Stromal cell of bone marrow (primary cell): Measurements from ENCODE around the gene SLC1A4.
"Not testable (repeated sequence)": the region's sequence is repeated elsewhere in the genome, so short reads cannot be mapped to it uniquely, and the experiment has no call there.

Experiments
- DNase-seq: peaks from one replicate; pipeline ENCODE4 v3.0.0-alpha.2; 2012; ENCODE audit warnings: low read depth

The SLC1A4 gene

DNA sequence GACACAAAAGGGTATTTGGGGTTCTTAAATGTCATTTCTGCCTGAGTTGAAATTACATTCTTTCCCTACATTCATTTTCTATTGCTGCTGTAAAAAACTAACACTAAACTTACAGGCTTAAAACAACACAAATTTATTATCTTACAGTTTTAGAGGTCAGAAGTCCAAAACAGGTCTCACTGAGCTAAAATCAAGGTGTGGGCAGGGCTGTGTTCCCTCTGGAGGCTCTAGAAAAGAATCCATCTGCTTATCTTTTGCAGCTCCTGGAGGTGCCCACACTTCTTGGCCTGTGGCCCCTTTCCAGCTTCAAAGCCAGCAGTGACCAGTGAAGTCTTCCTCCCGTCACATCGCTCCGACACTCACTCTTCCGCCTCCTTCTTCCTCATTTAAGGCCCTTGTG, 23.2 kb upstream of the SLC1A4 start:
- no peak for DNase-seq

DNA sequence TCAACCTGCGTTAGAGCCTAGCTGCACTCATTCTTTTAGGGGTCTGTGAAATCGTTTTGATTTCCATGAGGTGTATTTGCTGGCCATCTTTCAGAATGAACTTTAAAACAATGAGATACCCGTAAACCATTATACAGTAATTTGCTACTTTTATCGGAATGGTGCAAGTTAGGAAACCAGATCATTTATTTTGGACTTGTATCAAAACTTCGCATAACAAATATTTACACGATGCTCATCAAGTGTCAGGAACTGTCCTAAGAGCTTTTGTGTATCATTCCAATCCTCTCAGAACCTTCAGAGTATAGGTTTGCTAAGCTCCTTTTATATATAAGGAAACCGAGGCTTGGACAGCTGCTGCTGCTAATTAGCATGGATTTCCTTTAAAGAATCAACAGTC, 22.4 kb upstream of the SLC1A4 start:
- no peak for DNase-seq

DNA sequence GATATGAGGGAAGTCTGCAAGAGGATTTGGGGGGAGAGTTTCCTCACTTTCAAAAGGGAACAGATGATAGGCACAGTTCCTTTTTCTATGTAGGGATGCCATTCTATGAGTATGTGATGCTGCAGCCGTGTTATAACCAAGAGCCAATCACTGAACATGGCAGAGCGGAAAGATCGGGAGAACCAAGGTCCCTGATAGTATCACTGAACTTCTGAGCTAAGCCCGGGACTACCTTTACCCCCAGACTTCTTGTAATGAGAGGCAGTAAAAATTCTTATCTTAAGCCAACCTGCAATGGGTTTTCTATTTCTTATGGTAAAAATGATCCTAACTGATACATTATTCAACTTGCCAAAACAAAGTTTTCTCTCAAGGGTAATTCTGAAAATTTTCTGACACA, 21.6 kb upstream of the SLC1A4 start:
- no peak for DNase-seq

DNA sequence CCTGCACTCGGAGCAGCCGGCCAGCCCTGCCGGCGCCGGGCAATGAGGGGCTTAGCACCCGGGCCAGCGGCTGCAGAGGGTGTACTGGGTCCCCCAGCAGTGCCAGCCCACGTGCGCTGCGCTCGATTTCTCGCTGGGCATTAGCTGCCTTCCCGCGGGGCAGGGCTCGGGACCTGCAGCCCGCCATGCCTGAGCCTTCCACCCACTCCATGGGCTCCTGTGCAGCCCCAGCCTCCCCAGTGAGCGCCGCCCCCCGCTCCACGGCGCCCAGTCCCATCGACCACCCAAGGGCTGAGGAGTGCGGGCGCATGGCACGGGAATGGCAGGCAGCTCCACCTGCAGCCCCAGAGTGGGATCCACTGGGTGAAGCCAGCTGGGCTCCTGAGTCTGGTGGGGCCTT, 20.1 kb upstream of the SLC1A4 start:
- not testable (repeated sequence) for DNase-seq

DNA sequence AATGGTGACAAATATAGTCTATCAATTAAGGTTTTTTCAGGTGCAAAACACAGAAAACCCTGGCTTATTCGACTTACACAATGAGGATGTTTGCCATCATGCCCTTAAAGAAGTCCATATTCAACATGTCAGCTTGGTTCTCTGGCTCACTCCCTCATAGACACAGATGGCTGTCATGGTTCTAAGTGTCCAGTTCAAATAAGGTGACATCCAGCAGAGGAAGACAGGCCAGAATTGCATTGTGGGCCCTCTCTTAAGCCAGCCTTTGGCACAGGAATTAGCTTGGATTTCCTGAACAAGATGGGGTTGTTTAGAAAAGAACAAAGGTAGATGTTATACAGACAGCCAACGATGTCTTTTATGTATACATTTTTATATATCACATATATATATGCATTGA, 18.7 kb upstream of the SLC1A4 start:
- DNase-seq, result no peak

DNA sequence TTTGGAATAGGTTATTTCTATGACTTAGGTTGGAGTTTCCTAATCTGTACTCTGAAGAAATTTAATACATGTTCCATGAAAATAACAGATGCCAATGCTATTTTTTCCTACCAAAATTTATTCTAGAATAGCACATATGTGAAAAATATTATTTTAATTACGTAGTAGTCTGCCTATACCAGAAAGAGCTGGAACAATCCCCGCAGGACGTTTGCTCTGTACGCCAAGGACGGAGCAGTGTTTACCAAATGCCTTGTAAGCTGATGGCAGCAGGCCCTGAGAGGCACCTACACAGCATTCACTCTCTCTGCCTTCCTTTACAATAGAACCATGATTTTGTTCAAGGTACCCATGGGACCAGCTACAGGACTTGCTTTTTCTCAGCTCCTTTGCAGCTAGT, 16.8 kb upstream of the SLC1A4 start:
- no peak for DNase-seq

DNA sequence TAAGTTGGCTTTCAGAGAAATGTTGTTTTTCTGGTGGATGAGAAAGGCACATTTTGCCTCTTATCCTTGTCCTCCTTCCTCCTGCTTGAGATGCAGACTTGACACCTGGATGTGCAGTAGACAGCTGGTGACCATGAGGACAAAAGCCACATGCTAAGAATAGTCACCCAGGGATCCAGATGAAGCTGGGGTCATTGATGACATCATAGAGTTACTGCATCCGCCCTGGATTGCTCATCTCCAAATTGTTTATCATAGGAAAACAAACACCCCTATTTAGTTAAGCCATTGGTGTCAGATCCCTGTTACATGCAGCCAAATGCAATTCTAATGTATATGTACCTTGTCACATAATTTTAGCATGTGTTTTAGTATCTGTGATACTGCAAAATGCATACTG, 16.3 kb upstream of the SLC1A4 start:
- DNase-seq, result no peak

DNA sequence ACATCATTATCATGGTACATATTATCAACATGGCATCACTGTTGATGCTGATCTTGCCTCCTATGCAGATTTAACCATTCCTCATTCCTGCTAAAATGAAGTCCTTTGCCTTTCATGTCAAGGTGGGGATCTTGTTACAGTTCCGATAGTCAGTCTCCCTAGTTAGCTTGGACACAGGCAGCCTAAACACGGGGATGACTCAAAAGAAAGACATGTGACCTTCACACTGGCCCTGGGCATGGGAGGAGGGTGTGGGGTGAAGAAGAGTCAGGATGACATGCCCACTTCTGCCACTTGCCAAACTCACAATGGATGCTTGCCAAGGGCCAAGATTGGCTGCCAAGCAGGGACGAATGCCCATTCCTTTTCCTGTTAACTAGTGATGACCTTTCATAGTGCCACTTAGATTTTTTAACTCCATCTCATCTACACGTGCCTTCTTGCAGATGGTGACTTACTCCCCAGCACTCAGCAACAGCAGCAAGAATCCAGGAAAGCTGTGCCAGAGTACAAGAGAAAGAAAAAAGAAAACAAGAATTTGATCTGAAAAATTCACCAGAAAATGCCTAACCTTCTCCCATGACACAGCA, 13.9 kb upstream of the SLC1A4 start:
- DNase-seq, result no peak

DNA sequence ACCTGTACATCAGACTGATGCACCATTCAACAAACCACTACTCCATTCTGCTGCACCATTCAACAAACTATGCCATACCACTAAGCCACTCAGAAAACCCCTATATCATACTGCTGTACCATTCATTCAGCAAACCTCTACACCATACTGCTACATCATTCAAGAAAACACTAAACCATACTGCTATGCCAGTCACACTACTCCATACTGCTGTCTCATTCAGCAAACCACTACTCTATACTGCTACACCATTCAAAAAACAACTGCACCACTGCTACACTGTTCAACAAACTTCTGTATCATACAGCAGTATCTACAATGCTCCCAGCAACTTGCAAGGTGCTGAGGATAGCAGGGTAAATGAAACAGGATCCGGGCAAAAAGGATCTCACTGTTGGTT, 12.9 kb upstream of the SLC1A4 start:
- DNase-seq, result no peak

DNA sequence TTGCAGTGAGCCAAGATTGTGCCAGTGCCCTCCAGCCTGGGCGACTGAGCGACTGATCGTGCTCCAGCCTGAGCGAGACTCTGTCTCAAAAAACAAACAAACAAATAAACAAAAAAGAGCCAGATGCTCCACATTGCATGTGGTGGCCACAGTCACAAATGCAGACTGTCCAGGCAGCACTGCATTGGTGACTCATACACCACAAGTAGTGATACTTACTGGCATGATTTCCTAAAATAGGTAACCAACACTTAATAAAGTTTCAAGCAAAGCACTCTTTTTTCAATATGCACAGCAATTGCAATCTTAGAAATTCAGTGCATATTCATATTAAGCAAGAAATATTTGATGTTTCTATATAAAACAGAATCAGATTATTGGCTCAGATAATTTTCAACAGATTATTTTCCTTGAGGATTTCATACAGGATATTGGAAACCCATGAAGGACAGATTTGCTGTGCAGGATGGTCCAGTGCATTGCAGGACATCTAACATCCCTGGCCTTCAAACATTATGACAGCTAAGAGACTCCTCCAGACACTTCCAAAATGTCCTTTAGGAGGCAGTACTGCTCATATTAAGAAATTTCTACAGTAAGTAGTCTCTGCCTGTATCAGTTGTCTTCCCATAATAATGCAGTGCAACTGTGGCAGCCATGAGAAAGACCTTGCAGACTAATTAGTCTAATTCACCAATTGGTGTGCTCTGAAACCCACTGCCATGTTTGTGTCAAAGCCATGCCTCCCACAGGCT, 10.5 kb upstream of the SLC1A4 start:
- DNase-seq, result no peak

DNA sequence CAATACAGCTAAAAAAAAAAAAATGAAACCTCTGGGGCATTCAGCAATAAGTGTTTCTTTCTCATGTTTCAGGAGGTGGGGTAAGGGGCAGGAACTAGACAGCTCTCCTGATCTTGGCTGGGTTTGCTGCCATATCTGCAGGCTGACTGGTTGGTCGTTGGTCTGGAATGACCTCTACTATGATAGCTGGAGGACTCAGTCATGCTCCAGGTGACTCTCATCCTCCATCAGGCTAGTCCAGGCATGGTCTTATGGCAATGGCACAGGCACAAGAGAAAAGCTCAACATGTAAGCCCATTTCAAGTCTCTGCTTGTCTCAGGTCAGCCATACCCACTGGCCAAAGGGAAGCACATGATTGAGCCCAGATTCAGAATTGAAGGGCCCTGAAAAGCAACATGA, 9.5 kb upstream of the SLC1A4 start:
- no peak for DNase-seq

DNA sequence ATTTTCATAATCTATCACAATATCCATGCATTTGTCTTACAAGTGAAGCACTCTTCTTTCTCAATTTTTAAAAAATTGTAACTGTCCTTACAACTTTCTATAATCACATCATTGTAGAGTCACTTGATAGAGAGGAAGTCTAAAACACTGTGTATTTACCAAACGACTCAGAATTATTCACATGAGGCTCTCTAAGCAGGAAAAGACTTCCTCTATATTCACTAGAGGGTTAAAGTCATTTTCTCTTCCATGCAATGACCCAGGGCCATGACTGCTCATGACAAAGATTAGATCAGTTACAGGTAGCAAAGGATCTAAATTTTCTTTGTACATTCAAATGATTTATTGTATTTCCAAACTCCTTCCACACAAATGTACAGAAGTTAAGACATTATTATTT, 9.0 kb upstream of the SLC1A4 start:
- no peak for DNase-seq

DNA sequence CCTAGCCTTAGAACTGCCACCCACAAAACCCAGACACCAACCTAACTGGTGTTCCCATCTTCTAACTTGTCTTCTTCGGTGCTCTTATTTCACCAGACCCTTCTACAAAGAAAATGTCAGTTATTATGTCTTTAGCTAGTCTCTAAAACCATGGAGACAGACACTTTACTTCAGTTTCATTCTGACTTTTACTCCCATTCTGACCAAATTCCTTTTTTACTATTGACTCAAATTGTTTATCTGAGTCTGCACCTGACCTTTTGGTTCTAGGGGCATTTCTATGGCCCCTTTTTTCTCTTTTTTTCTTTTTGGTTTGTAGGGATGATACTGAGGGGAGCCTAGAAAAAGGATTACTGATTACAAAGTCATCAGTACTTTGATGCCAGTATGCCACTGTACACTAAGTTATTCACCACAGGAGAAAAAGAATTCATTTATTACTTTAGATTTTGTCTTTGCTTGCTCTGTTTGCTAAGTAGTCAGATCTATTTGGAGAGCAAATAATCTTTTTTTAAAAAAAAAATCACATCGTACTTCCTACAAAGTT, 6.8 kb upstream of the SLC1A4 start:
- no peak for DNase-seq

DNA sequence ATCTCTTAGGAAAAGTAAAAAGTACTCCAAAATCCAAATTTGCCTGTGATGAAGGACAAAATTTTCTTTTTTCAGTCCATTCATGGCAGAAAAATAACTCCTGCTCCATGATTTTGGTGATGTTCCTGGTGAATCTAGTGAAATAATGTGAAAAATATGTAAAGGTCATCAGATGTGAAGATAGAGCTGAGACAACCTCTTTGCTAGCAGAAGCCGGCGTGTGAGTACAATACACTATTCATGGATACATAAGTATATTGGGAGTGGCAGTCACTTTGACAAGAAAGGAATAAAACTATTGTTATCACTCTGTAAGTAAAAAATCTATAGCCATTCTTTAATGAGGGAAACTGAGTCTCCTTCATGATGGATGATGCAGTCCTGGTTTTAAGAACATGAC, 6.3 kb upstream of the SLC1A4 start:
- no peak for DNase-seq

DNA sequence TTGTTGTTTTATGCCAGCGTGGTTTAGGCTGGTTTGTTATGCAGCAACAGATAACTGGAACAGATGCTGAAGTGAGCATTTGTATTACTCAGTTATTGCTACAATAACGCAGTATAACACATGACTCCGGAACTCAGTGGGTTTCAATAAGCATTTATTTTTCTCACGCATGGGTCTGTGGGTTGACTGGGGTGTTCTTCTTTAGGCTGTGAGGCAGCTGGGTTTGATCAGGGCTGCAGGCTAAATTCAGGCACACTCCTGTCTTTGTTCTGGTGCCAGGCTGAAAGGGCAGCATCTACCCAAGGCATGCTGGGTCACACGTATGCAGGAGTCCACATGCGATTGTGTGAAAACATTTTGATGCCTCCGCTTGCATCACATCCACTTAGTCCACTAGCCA, 3.8 kb upstream of the SLC1A4 start:
- no peak for DNase-seq

DNA sequence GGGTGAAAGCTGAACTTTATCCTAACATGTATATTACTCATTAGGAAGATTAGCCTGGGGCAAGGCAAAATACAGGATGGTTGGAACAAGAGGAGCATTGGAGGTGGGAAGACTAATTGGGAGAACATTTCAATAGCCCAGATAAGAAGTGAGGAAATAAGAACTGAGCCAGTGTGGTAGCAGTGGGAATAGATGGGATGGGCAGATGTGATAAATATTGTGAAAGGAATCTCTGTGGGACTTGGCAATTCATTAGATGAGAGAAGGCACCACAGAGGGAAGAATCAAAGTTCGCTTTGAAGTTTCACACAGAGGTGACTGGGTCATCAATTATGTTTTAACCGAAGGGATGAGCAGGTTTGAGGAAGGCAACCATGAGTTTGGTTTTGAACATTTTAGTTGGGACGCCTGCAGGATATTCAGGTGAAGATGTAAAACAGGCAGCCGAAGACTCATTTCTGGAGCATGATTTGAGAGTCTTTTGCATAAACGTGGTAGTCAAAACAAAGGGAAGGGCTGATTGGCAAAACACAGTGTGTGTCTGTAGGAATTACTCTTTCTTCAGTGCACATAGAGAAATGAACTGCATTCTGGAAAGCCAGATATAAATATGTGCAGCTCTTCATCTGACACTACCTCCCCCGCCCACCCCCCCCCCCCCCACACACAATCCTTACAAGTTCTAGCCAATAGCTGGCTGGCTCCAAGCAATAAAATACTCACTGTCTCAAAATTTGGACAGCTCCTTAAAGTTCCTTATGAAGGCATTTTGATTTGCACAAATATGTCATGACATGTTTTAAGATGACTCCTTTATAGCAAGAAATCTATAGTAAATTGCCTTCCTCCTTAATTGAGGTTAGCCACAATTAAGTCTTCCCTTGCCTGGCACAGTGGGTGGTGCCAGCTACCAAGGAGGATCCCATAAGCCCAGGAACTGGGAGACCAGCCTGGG, 1.9 kb upstream of the SLC1A4 start:
- DNase-seq, result no peak

DNA sequence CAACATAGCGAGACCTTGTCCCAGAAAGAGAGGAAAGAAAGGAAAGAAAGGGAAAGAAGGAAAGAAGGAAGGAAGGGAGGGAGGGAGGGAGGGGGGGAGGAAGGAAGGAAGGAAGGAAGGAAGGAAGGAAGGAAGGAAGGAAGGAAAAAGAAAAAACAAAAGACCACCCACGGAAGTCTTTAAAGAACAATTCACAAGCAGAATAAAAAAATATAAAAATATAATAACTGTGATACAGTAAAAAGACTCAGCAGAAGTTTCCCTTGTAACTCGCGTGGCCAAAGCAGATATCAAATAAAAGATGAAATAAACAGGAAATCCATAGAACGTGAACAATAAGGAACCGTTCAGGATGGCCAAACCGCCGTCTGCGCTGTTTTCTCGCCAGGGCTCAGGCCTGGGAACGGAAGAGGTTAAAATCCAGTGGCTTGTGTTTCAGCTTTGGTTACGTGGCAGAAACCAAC, 1.2 kb upstream of the SLC1A4 start:
- DNase-seq, result peak; percentile 84

DNA sequence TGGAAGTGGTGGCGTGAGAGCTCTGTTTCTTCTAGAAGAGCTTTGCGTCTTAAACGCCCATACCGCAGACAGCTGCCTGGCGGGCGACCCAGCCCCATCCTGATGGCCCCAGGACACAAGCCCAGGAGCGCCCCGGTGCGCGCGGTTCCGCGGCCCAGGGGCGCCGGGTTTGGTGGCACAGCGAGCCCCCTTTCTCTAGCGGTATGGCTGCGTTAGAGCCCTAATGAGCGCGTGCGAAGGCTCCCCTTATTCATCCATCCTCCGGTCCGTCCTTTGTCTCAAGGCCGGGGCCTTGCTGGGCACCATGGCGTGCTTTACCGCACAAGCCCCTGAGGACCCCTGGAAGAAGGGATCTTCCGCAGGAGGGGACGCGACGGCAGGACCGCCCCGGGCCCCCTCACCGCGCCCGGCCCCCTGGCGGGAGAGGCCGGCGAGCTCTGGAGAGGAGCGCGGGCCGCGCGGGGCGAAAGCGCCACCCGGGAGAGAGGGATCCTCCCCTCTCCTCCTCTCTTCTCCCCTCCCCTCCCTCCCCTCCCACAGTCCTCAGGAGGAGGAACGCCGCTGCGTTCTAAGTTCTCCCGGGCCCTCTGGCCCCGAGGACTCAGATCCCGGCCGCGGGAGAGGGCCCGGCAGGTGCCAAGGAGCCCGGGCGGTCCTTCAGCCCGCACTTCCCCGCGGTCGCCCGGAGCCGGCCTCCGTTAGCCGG, 626 bp upstream of the SLC1A4 start:
- DNase-seq, result peak; percentile 73

DNA sequence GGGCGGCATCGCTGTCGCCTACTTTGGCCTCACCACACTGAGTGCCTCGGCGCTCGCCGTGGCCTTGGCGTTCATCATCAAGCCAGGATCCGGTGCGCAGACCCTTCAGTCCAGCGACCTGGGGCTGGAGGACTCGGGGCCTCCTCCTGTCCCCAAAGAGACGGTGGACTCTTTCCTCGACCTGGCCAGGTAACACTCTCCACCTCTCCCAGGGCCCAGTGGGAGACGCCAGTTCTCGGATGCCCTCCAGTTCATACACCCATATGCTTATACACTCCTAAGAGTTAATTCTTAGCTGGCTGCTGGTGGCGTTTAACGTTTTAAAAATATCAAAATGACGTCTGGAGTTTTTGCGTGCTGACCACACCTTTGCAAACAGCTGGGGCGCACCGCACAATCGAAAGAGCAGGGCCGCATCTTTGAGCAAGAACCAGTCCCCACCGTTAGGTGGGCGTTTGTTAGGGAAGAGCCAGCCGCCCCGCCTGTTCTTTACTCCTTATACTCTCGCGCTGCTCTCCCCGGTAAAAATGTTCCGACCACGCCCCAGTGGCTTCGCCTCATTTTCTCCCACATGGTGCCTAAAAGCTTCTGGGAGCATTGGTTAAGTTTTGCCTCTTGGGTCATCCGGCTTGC, 899 bp downstream of the SLC1A4 start:
- DNase-seq, result no peak

DNA sequence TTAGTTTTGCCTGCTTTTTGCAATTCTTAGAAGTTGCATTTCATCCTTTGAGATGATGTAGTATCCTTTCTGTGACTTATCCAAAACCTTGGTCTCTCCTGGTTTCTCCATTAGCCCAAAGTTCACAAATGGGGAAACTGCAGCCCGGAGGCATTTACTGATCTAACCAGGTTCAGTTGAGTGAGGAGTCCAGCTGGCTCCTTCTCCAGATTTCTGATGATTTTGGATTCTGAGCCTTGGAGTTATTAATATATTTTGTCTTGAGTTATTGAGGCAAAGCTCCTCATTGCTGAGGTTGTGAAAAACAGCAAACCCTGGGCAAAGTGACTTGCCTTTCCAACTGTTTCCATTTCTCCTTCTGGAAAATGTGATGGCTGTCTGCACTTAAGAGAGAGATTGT, 1.7 kb downstream of the SLC1A4 start:
- DNase-seq, result no peak

DNA sequence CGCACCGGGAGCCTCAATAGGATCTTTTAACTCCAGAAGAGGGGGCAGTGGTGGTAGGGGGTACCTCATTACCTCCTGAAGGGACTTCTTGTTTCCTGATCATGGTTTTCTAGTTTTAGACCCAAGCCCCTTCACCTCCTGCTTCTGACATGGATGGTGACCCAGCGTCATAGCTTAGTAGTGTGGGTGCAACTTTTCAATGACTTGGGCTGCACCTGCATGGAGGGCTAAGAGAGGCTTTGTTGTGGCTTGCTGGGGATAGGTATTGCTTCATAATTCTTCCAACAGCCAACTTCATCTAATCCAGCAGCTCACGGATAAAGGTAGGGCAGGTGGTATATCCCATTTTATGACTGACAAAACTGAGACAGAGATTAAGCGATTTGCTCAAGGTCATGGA, 3.0 kb downstream of the SLC1A4 start:
- DNase-seq, result no peak

DNA sequence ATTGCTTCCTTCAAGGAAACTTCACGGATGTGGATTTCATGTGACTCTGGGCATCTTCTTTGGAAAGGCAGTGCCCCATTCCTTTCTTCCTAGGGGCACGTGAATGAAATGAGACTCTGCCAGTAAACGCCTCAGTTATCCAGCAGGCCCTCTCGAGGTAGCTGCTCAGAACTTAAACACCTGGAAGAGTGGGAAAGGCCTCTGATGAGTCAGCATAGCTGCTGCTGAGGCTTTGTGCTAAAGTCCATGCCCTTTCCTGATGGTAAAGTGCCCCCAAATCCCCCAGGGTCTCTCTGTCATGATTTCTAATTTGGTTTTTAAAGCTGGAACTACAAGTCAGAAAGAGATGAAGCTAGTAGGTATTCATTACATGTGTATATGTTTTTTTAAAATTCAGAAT, 3.8 kb downstream of the SLC1A4 start:
- no peak for DNase-seq
